Hematopoietic multipotent progenitor cell treated with erythropoietin and hydrocortisone succinate and interleukin-3 and kit ligand, for 15 days (in vitro differentiated cells): ENCODE measurements around the gene LTB4R.

Experiments used
- DNase-seq: peaks from one replicate; pipeline ENCODE4 v3.0.0-alpha.2; 2015; ENCODE audit warnings: low spot score

Gene LTB4R

GRCh38 chr14:24300326-24300980 lies 10.8 kb upstream of the LTB4R start:
- DNase-seq: no peak

- no peak for DNase-seq
Observed at GRCh38 chr14:24304019-24304387, 7.3 kb upstream of the LTB4R start.

GRCh38 chr14:24307156-24307574 lies 4.1 kb upstream of the LTB4R start:
- no peak for DNase-seq

GRCh38 chr14:24307575-24308341 lies 3.5 kb upstream of the LTB4R start, which contains the start of gene CIDEB:
CIDEB (minus strand) TSS chr14:24307977; CDS start chr14:24307858, 119 bp downstream.
- peak; percentile 78 for DNase-seq

- DNase-seq: no peak
Observed at GRCh38 chr14:24308342-24309124, 2.8 kb upstream of the LTB4R start.

GRCh38 chr14:24309538-24310264 lies 1.6 kb upstream of the LTB4R start, which contains the start of gene LTB4R2:
LTB4R2 (plus strand) TSS chr14:24310140; CDS start chr14:24310665, 525 bp downstream.
- DNase-seq: no peak

- DNase-seq: peak; percentile 77
Observed at GRCh38 chr14:24310265-24310645, 1.0 kb upstream of the LTB4R start.

- DNase-seq: no peak
Observed at GRCh38 chr14:24311837-24312615, 724 bp downstream of the LTB4R start.

GRCh38 chr14:24312736-24313507 lies 1.6 kb downstream of the LTB4R start:
- DNase-seq: no peak

- no peak for DNase-seq
Observed at GRCh38 chr14:24313913-24314312, 2.6 kb downstream of the LTB4R start.

GRCh38 chr14:24314377-24315193 lies 3.3 kb downstream of the LTB4R start:
- no peak for DNase-seq

GRCh38 chr14:24315243-24315806 lies 4.0 kb downstream of the LTB4R start:
- no peak for DNase-seq

GRCh38 chr14:24315807-24316596 lies 4.7 kb downstream of the LTB4R start:
- no peak for DNase-seq

GRCh38 chr14:24316597-24316950 lies 5.3 kb downstream of the LTB4R start:
- no peak for DNase-seq

GRCh38 chr14:24317141-24317928 lies 6.0 kb downstream of the LTB4R start:
- no peak for DNase-seq

GRCh38 chr14:24321212-24321975 lies 10.1 kb downstream of the LTB4R start:
- DNase-seq: no peak

GRCh38 chr14:24322672-24323071 lies 11.4 kb downstream of the LTB4R start:
- DNase-seq: no peak
